Right atrium auricular region (tissue), 2 donors: ENCODE data around the gene U2AF1L4. TPM values are rescaled to one million over a fixed set of nuclear protein-coding genes. Genes with fewer than 3 reads are reported as not detected.

Source experiments
- DNase-seq: peaks from one replicate; pipeline ENCODE4 v3.0.0-alpha.2; 2019; ENCODE audit warnings: low spot score
- H3K27ac ChIP-seq, 2 donors: fragments of 200-600 bp; sonication (generic); 1 replicate in 1 of 2; 2 replicates in 1 of 2; pipeline ENCODE4 v1.5.1; 2016 to 2019
- H3K27me3 ChIP-seq, 2 donors: fragments of 200-600 bp; sonication (generic); one replicate each; pipeline versions ENCODE4 v1.5.1 to v1.6.0; 2017 to 2019
- H3K36me3 ChIP-seq: fragments of 200-600 bp; sonication (generic); one replicate; pipeline ENCODE4 v1.5.1; 2016
- H3K4me1 ChIP-seq, 2 donors: fragments of 200-600 bp; sonication (generic); one replicate each; pipeline versions ENCODE4 v1.5.1 to v1.6.0; 2017 to 2019
- H3K4me3 ChIP-seq, 2 donors: fragments of 200-600 bp; sonication (generic); 1 replicate in 1 of 2; 2 replicates in 1 of 2; pipeline ENCODE4 v1.5.1; 2017 to 2019; ENCODE audit warnings: mild to moderate bottlenecking in 1 of 2, moderate library complexity in 1 of 2
- H3K9me3 ChIP-seq, 2 donors: fragments of 200-600 bp; sonication (generic); one replicate each; pipeline ENCODE4 v1.5.1; 2019
- CTCF ChIP-seq, 2 donors: fragments of 200-600 bp; sonication (generic); IDR thresholded peaks; one replicate each; pipeline ENCODE4 v1.5.1; 2019; ENCODE audit warnings: antibody characterized with exemption in 2 of 2
- total RNA-seq, 2 donors: library from RNA; depleted of rRNA; stranded (reverse); fragments of >200 nt; gene quantifications; one replicate each; pipeline ENCODE4 v1.1.0, GENCODE V29; 2016

The U2AF1L4 gene
- total RNA-seq, 2 donors from 2014 or later = 19.9 to 33.1 TPM

DNA sequence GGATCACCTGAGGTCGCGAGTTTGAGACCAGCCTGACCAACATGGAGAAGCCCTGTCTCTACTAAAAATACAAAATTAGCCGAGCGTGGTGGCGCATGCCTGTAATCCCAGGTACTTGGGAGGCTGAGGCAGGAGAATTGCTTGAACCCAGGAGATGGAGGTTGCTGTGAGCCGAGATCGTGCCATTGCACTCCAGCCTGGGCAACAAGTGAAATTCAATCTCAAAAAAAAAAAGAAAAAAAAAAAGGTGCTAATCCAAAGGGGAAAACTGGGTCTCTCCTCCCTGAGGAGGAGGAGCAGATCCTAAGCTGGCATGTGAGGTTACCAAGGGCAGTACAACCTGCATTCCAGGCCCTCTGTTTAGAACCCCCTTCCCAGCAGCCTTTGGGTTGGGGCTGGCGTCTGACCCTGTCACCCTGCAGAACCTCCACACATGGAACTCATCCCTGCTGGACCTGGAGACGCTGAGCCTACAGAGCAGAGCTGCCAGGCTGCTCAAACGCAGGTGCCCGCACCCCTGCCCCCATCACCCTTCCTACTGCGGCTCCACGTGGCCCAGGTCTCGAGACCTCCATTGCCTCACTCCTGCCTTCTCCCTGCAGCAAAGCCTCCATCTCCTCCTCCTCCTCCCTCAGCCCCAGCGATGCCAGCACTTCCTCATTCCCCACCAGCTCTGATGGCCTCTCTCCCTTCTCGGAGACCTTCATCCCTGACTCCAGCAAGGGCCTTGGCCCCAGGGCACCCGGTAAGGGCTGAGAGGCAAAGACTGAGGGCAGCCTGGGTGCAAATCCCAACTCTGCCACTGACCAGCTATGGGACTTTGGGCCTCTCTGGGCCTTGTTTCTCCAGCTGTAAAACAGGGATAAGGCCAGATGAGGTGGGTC, 19.5 kb upstream of the U2AF1L4 start:
- TF ChIP-seq CTCF (IDR thresholded peaks at IDR 0.05) = no peak
- Histone ChIP-seq H3K36me3 (peaks cover 29% of the 10 kb centered on the region), H3K27ac (no peak overlapping the region), H3K9me3 (no peaks in the 10 kb centered on the region), H3K4me1 (peaks cover 0 to 8% of the 10 kb centered on the region in 2 donors), H3K27me3 (no peaks in the 10 kb centered on the region), H3K4me3 (no peak overlapping the region)
- DNase-seq = no peak

- Histone ChIP-seq H3K9me3 (no peaks in the 10 kb centered on the region), H3K27me3 (no peaks in the 10 kb centered on the region), H3K4me3 (no peak overlapping the region), H3K4me1 (peaks cover 0 to 33% of the 10 kb centered on the region in 2 donors), H3K27ac (no peak overlapping the region), H3K36me3 (peaks cover 29% of the 10 kb centered on the region)
- no peak for TF ChIP-seq CTCF (IDR thresholded peaks at IDR 0.05)
- DNase-seq = no peak
Observed at GRCh38 chr19:35760711-35761349, 15.6 kb upstream of the U2AF1L4 start.

GRCh38 chr19:35759697-35760096, 14.5 kb upstream of the U2AF1L4 start:
- peaks cover 21% of the 10 kb centered on the region for H3K36me3 ChIP-seq
- no peak overlapping the region for H3K4me3 ChIP-seq
- H3K27me3 ChIP-seq = no peaks in the 10 kb centered on the region
- DNase-seq = no peak
- TF ChIP-seq CTCF (IDR thresholded peaks at IDR 0.05) = no peak
- H3K4me1 ChIP-seq = peaks cover 0 to 43% of the 10 kb centered on the region in 2 donors
- H3K27ac ChIP-seq = no peak overlapping the region
- H3K9me3 ChIP-seq = no peaks in the 10 kb centered on the region

- Histone ChIP-seq H3K9me3 (no peaks in the 10 kb centered on the region), H3K27me3 (no peaks in the 10 kb centered on the region), H3K36me3 (peaks cover 30% of the 10 kb centered on the region), H3K4me1 (peaks cover 0 to 43% of the 10 kb centered on the region in 2 donors), H3K27ac (peak within 1 kb of the TSS; percentile 97 to 98), H3K4me3 (peak within 1 kb of the TSS; percentile 83 to 93)
- no peak for TF ChIP-seq CTCF (IDR thresholded peaks at IDR 0.05)
- DNase-seq = peak; percentile 100
Observed at GRCh38 chr19:35757749-35758608, 12.8 kb upstream of the U2AF1L4 start, which contains the start of gene PROSER3. PROSER3 (plus strand) TSS chr19:35758176; CDS start chr19:35758216, 40 bp downstream.

- Histone ChIP-seq H3K4me3 (peak overlapping the region; percentile 42 to 93), H3K36me3 (peaks cover 30% of the 10 kb centered on the region), H3K27ac (peak overlapping the region; percentile 97 to 98), H3K27me3 (no peaks in the 10 kb centered on the region), H3K4me1 (peaks cover 0 to 43% of the 10 kb centered on the region in 2 donors), H3K9me3 (no peaks in the 10 kb centered on the region)
- TF ChIP-seq CTCF (IDR thresholded peaks at IDR 0.05) = no peak
- DNase-seq = peak; percentile 95
Observed at GRCh38 chr19:35757231-35757748, 12.1 kb upstream of the U2AF1L4 start.
